ENCODE measurements around the gene EPHB4.

DNA sequence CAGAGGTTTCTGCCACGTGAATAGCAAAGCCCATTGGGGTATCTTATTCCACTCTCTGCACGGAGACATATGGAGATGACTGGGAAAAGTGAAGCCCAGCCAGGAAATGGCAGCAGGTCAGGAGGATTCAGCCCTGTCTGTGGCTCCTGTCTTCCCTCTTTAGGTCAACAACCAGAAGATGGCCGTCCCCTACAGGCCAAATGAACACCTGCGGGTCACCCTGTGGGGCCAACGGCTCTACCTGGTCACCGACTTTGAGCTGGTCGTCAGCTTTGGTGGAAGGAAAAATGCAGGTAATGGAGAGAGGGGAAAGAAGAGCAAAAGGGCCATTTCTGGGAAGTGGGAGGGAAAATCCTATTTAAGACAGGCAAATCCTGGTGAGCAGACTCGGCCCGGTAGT, 38.3 kb downstream of the EPHB4 start:
- TF ChIP-seq, protein P1, sequence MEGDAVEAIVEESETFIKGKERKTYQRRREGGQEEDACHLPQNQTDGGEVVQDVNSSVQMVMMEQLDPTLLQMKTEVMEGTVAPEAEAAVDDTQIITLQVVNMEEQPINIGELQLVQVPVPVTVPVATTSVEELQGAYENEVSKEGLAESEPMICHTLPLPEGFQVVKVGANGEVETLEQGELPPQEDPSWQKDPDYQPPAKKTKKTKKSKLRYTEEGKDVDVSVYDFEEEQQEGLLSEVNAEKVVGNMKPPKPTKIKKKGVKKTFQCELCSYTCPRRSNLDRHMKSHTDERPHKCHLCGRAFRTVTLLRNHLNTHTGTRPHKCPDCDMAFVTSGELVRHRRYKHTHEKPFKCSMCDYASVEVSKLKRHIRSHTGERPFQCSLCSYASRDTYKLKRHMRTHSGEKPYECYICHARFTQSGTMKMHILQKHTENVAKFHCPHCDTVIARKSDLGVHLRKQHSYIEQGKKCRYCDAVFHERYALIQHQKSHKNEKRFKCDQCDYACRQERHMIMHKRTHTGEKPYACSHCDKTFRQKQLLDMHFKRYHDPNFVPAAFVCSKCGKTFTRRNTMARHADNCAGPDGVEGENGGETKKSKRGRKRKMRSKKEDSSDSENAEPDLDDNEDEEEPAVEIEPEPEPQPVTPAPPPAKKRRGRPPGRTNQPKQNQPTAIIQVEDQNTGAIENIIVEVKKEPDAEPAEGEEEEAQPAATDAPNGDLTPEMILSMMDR (conservative IDR thresholded peaks at IDR 0.05; ENCODE audit: low read depth, low read length), result no peak
- no peak for TF ChIP-seq SMC3 (IDR thresholded peaks at IDR 0.05; ENCODE audit: low read depth, low read length)
- TF ChIP-seq POLR2A (IDR thresholded peaks at IDR 0.05; ENCODE audit: low read depth, low read length), result no peak

Measured in IMR-90 (cell line).